BJ (cell line): ENCODE data around the gene ADPRHL1. TPM values are rescaled to one million over a fixed set of nuclear protein-coding genes. Genes with fewer than 3 reads are reported as not detected.

ENCODE experiments used
- CTCF ChIA-PET: fragments of 350-600 bp; formaldehyde crosslinking; extraction: SDS; loops from one replicate; lab custom pipeline; 2021; ENCODE audit warnings: antibody characterized with exemption, inconsistent platforms; lab: Yijun Ruan, JAX
- POLR2A ChIA-PET: fragments of 300-600 bp; sonication (Branson Sonifier 250); formaldehyde crosslinking; extraction: SDS; loops from one replicate; lab custom pipeline; 2021; ENCODE audit warnings: antibody characterized with exemption; lab: Charles Lee
- DNase-seq: peaks from one replicate; pipeline ENCODE4 v3.0.0-alpha.2; 2011; ENCODE audit warnings: low read depth
- H3K27me3 ChIP-seq: 2 replicates; pipeline ENCODE4 v1.6.0; 2011; ENCODE audit warnings: low read length; ENCODE audit not compliant: control insufficient read depth, insufficient read depth
- H3K36me3 ChIP-seq: 2 replicates; pipeline ENCODE4 v1.5.1; 2011; ENCODE audit warnings: low read length; ENCODE audit not compliant: control insufficient read depth, insufficient read depth
- H3K4me3 ChIP-seq: 2 replicates; pipeline ENCODE4 v1.5.1; 2011; ENCODE audit warnings: low read depth, mild to moderate bottlenecking, control low read depth, low read length
- CTCF ChIP-seq: IDR thresholded peaks from 2 replicates; pipeline ENCODE4 v1.5.1; 2011; ENCODE audit warnings: low read depth, mild to moderate bottlenecking, control low read depth, inconsistent platforms, low read length, moderate library complexity; ENCODE audit not compliant: insufficient read depth
- polyA plus RNA-seq: library from polyadenylated mRNA; depleted of rRNA; stranded (reverse); fragments of >200 nt; gene quantifications from 2 replicates; pipeline ENCODE4 v1.2.3, GENCODE V29; 2011; rRNA removed
- small RNA-seq: library from RNA; depleted of rRNA; stranded (forward); fragments of <200 nt; gene quantifications from one replicate; pipeline ENCODE3, GENCODE V24; 2012; ENCODE audit warnings: low replicate concordance, low read depth; ENCODE audit not compliant: insufficient read length

ADPRHL1 gene
- polyA plus RNA-seq, 1 experiment = 1.1 TPM

GRCh38 chr13:113351514-113352026, 101.7 kb downstream of the ADPRHL1 start:
- Histone ChIP-seq H3K4me3 (no peak overlapping the region), H3K36me3 (peaks cover 1% of the 10 kb centered on the region; the same call in 1 of the 2 replicates), H3K27me3 (no peaks in the 10 kb centered on the region)
- ChIA-PET POLR2A (no interaction called here), CTCF (no interaction called here)
- TF ChIP-seq CTCF = no peak
- DNase-seq = no peak

DNA sequence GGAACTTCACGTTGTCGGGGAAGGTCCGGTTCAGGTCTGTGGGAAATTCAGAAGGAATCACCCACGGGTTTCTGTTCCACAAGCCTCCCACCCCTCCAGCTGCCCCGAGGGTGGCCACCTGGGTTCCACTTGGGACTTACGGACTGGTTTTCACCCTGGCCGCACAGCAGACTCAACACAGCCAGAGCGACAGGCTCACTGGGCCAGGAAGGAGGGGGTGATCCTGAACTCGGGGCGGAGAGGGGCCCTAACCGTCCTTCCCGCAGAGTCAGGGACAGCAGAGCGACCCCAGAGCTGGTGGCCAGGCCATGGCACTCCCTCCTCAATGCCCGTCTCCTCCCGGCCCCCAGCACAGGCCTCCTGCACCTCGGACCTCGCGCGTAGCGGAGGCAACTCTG, 102.4 kb downstream of the ADPRHL1 start:
- no peak for TF ChIP-seq CTCF
- Histone ChIP-seq H3K36me3 (peaks cover 1% of the 10 kb centered on the region; the same call in 1 of the 2 replicates), H3K27me3 (no peaks in the 10 kb centered on the region), H3K4me3 (no peak overlapping the region)
- POLR2A ChIA-PET = no interaction called here
- CTCF ChIA-PET = no interaction called here
- DNase-seq = no peak

DNA sequence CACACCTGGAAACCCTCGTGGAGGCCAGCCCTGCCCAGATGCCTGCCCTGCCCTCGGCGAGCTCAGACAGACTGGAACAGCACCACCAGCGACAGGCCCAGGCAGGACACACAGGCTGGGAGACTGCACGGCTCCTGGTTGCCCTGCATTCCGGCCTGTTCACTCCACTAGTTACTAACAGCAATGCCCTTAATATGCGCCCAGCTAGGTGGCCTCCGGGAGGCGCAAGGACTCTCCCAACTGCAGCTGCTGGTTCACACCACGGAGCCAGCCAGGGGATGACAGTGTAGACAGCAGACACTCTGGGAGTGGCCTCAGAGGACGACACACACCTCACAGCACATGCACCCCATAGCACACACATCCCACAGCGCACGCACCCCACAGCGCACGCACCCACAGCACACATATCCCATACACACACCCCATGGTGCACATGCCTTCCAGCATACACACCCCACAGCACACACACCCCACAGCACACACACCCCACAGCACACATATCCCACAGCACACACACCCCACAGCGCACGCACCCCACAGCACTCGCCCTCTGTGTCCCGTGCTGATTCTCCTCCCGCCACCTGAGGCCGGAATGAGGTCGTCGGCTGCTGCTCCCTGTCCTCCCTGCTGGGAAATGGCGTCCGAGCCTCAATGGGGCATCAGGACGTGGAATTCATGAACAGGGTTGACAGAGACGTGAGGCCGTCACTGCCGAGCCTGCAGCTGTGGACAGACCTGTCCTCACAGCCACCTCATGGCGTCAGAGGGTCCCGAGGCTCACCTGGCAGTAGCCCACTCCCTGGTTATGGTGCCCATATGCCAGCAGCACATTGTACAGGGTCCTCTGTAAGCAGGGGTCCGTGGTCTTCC, 103.0 kb downstream of the ADPRHL1 start:
- TF ChIP-seq CTCF = no peak
- no peak for DNase-seq
- ChIA-PET CTCF (no interaction called here), POLR2A (no interaction called here)
- Histone ChIP-seq H3K27me3 (no peaks in the 10 kb centered on the region), H3K36me3 (peaks cover 1% of the 10 kb centered on the region; the same call in 1 of the 2 replicates), H3K4me3 (no peak overlapping the region)

Small RNA genes lying within 50 kb of the gene (small RNA-seq; reads per million reads assigned to genes)
- not detected for gene RNU1-16P

Other genes with a start within 250 kb of the ADPRHL1 start
- 73.6 and 87.5 TPM in 2 replicates for gene PCID2, start 244.8 kb downstream of the ADPRHL1 start, polyA plus RNA-seq
- gene CUL4A, start 243.9 kb downstream of the ADPRHL1 start, polyA plus RNA-seq = 51.5 and 67.1 TPM in 2 replicates
- 237 and 274 TPM in 2 replicates for gene LAMP1, start 156.2 kb downstream of the ADPRHL1 start, polyA plus RNA-seq
- 2.1 and 2.4 TPM in 2 replicates for gene GRTP1, start 89.4 kb downstream of the ADPRHL1 start, polyA plus RNA-seq
- 11.0 and 12.7 TPM in 2 replicates for gene DCUN1D2, start 37.2 kb upstream of the ADPRHL1 start, polyA plus RNA-seq
- gene TFDP1, start 131.3 kb upstream of the ADPRHL1 start, polyA plus RNA-seq = 67.3 and 99.8 TPM in 2 replicates
- not detected in 2 replicates for gene ATP4B, start 204.7 kb upstream of the ADPRHL1 start, polyA plus RNA-seq
- 0.02 TPM in 1 of 2 replicates, not detected in the other for gene GRK1, start 213.7 kb upstream of the ADPRHL1 start, polyA plus RNA-seq